ENCODE results near the gene CACNA1C.

Gene CACNA1C

GRCh38 chr12:2374092-2374906, 321.5 kb downstream of the CACNA1C start:
- Histone ChIP-seq H3K27ac (no peak overlapping the region), H3K4me2 (no peak overlapping the region), H3K27me3 (ENCODE audit: insufficient read depth, low read depth) (no peaks in the 10 kb centered on the region), H3K36me3 (ENCODE audit: insufficient read depth) (no peaks in the 10 kb centered on the region), H3K4me3 (IDR thresholded peaks at IDR 0.05; ENCODE audit: insufficient read depth, low read depth, low read length) (no peak overlapping the region), H3K79me2 (ENCODE audit: insufficient read depth, low read depth) (no peaks in the 10 kb centered on the region), H3K9ac (no peak overlapping the region), H4K20me1 (ENCODE audit: insufficient read depth) (no peaks in the 10 kb centered on the region), H2AFZ (ENCODE audit: low read depth) (no peak overlapping the region), H3K4me1 (ENCODE audit: low read depth, poor library complexity, severe bottlenecking) (peaks cover 36% of the 10 kb centered on the region)
- no peak for TF ChIP-seq CTCF (conservative IDR thresholded peaks at IDR 0.05; ENCODE audit: low read depth, low read length)

- Histone ChIP-seq H3K27ac (no peak overlapping the region), H4K20me1 (ENCODE audit: insufficient read depth) (no peaks in the 10 kb centered on the region), H3K36me3 (ENCODE audit: insufficient read depth) (no peaks in the 10 kb centered on the region), H3K4me1 (ENCODE audit: low read depth, poor library complexity, severe bottlenecking) (peaks cover 44% of the 10 kb centered on the region), H2AFZ (ENCODE audit: low read depth) (no peak overlapping the region), H3K27me3 (ENCODE audit: insufficient read depth, low read depth) (no peaks in the 10 kb centered on the region), H3K4me3 (IDR thresholded peaks at IDR 0.05; ENCODE audit: insufficient read depth, low read depth, low read length) (no peak overlapping the region), H3K79me2 (ENCODE audit: insufficient read depth, low read depth) (no peaks in the 10 kb centered on the region), H3K4me2 (no peak overlapping the region), H3K9ac (no peak overlapping the region)
- no peak for TF ChIP-seq CTCF (conservative IDR thresholded peaks at IDR 0.05; ENCODE audit: low read depth, low read length)
Observed at GRCh38 chr12:2375871-2376270, 323.1 kb downstream of the CACNA1C start.

- Histone ChIP-seq H3K9ac (peak overlapping the region; percentile 36; the same call in 1 of the 2 replicates), H3K79me2 (ENCODE audit: insufficient read depth, low read depth) (no peaks in the 10 kb centered on the region), H3K36me3 (ENCODE audit: insufficient read depth) (no peaks in the 10 kb centered on the region), H3K27me3 (ENCODE audit: insufficient read depth, low read depth) (no peaks in the 10 kb centered on the region), H3K27ac (peak overlapping the region; percentile 79), H2AFZ (ENCODE audit: low read depth) (peak overlapping the region; percentile 69), H3K4me1 (ENCODE audit: low read depth, poor library complexity, severe bottlenecking) (peaks cover 46% of the 10 kb centered on the region), H4K20me1 (ENCODE audit: insufficient read depth) (no peaks in the 10 kb centered on the region), H3K4me3 (IDR thresholded peaks at IDR 0.05; ENCODE audit: insufficient read depth, low read depth, low read length) (no peak overlapping the region), H3K4me2 (peak overlapping the region; percentile 60; the same call in 1 of the 2 replicates)
- no peak for TF ChIP-seq CTCF (conservative IDR thresholded peaks at IDR 0.05; ENCODE audit: low read depth, low read length)
Observed at GRCh38 chr12:2376908-2377657, 324.3 kb downstream of the CACNA1C start.

- Histone ChIP-seq H2AFZ (ENCODE audit: low read depth) (peak overlapping the region; percentile 18; the same call in 1 of the 2 replicates), H3K79me2 (ENCODE audit: insufficient read depth, low read depth) (no peaks in the 10 kb centered on the region), H3K36me3 (ENCODE audit: insufficient read depth) (no peaks in the 10 kb centered on the region), H3K4me3 (IDR thresholded peaks at IDR 0.05; ENCODE audit: insufficient read depth, low read depth, low read length) (no peak overlapping the region), H3K4me2 (peak overlapping the region; percentile 43; the same call in 1 of the 2 replicates), H3K9ac (no peak overlapping the region), H4K20me1 (ENCODE audit: insufficient read depth) (no peaks in the 10 kb centered on the region), H3K27ac (peak overlapping the region; percentile 79; the same call in 1 of the 2 replicates), H3K27me3 (ENCODE audit: insufficient read depth, low read depth) (no peaks in the 10 kb centered on the region), H3K4me1 (ENCODE audit: low read depth, poor library complexity, severe bottlenecking) (peaks cover 46% of the 10 kb centered on the region)
- no peak for TF ChIP-seq CTCF (conservative IDR thresholded peaks at IDR 0.05; ENCODE audit: low read depth, low read length)
Observed at GRCh38 chr12:2378835-2379330, 326.1 kb downstream of the CACNA1C start.
